ENCODE data around the gene TOP2A. TPM values are rescaled to one million over a fixed set of nuclear protein-coding genes. Genes with fewer than 3 reads are reported as not detected.
A peak's percentile ranks its signal among the peaks of the same experiment; 100 is the strongest.

Gene TOP2A
- total RNA-seq, 1 experiment from 2014 or later = 141 TPM

DNA sequence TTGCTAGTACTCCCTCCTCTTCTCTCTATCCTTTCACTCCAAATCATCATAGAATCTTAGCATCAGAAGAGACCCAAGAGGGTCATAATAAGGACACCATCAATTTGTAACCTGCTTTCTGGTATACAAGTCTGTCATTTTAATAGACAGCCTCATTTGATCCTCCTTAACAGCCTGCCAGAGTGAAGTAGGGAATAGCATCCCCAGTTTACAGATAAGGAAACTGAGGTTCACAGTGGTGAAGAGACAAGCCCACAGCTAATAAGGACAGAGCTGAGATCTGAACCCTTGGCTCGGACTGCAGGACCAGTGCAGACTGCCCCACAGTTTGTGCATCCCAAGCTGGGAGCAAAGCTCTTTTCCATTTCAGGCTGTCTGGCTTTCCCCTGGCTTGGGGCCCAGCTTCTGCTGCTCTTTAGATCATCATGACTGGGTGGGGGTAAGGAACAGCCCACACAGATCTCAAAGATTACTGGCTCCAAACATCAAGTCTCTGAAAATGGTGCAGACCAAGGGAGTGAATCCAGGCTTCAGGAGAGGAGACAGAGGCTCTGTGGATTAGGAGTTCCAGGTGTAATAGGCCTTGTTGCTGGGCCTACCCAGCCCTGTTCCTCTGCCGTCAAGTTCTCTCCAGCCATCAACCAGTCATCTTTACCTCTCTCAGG is 15.3 kb upstream of the TOP2A start:
- ChIA-PET RAD21 (ENCODE audit: low non-redundant PET in 1 of 2, low total read pairs in 2 of 2, uncharacterized antibody in 2 of 2, unreplicated experiment in 2 of 2) (no interaction called here), POLR2A (no interaction called here), CTCF (interaction anchor here (0.6 to 1.6 kb wide), 2 partner anchors 15 to 139 kb away, joined by 3 to 6 read pairs; partner anchors contain the start of gene TOP2A)
- Histone ChIP-seq H3K9ac (ENCODE audit: low read length) (no peak overlapping the region), H3K27ac (ENCODE audit: low read depth, low read length) (no peak overlapping the region), H3K4me2 (ENCODE audit: low read length) (no peak overlapping the region), H3K27me3 (ENCODE audit: insufficient read depth, low read length) (no peaks in the 10 kb centered on the region), H4K20me1 (ENCODE audit: insufficient read depth) (no peaks in the 10 kb centered on the region), H3K9me2 (ENCODE audit: insufficient read depth) (no peaks in the 10 kb centered on the region), H3K79me2 (ENCODE audit: insufficient read depth, low read length) (no peaks in the 10 kb centered on the region), H2AFZ (ENCODE audit: low read depth, low read length, poor library complexity, severe bottlenecking) (peak overlapping the region; percentile 60), H3K4me1 (ENCODE audit: control insufficient read depth in 1 of 2, insufficient read depth in 2 of 2, low read length in 2 of 2) (no peaks in the 10 kb centered on the region; a peak in 1 of 4 replicates), H3K9me3 (ENCODE audit: control insufficient read depth in 1 of 2, insufficient read depth in 1 of 2, low read depth in 1 of 2, low read length in 2 of 2) (no peaks in the 10 kb centered on the region), H3K36me3 (ENCODE audit: control insufficient read depth in 1 of 2, insufficient read depth in 2 of 2, low read length in 2 of 2) (no peaks in the 10 kb centered on the region), H3K4me3 (replicated peaks in 1 of 2; ENCODE audit: low read depth in 1 of 2, low read length in 2 of 2) (no peak overlapping the region)
- ATAC-seq (0 out of 2 replicates have a peak, but pooled peaks have one; percentile 15), DNase-seq (ENCODE audit: low read depth, low spot score) (no peak)
- BruUV-seq (replicated peaks) = no TSS peak
- TF ChIP-seq EGR1 (IDR thresholded peaks at IDR 0.05; ENCODE audit: low read depth) = no peak
- no peak for TF ChIP-seq FOSL1 (IDR thresholded peaks at IDR 0.05; ENCODE audit: low read depth)
- no peak for TF ChIP-seq JUND (IDR thresholded peaks at IDR 0.05)
- TF ChIP-seq YY1 (IDR thresholded peaks at IDR 0.05; ENCODE audit: extremely low read depth, insufficient replicate concordance, low read depth, low read length) = no peak
- TF ChIP-seq POLR2AphosphoS5 (IDR thresholded peaks at IDR 0.05; ENCODE audit: low read depth, low read length) = no peak
- TF ChIP-seq SRF (IDR thresholded peaks at IDR 0.05; ENCODE audit: low read depth) = no peak
- TF ChIP-seq ZFX (IDR thresholded peaks at IDR 0.05) = peak; percentile 18; the same call in 1 of the 2 replicates
- no peak for TF ChIP-seq SIN3A (IDR thresholded peaks at IDR 0.05; ENCODE audit: low read depth)
- no peak for TF ChIP-seq POLR2A (IDR thresholded peaks at IDR 0.05; ENCODE audit: borderline replicate concordance, extremely low read depth, insufficient read depth, insufficient read length)
- intact Hi-C loops (cut with micrococcal nuclease) = no loop called here

GRCh38 chr17:40431231-40431602 is 13.5 kb upstream of the TOP2A start:
- Histone ChIP-seq H3K9me2 (ENCODE audit: insufficient read depth) (no peaks in the 10 kb centered on the region), H4K20me1 (ENCODE audit: insufficient read depth) (no peaks in the 10 kb centered on the region), H3K79me2 (ENCODE audit: insufficient read depth, low read length) (no peaks in the 10 kb centered on the region), H3K4me2 (ENCODE audit: low read length) (no peak overlapping the region), H3K36me3 (ENCODE audit: control insufficient read depth in 1 of 2, insufficient read depth in 2 of 2, low read length in 2 of 2) (no peaks in the 10 kb centered on the region), H3K9ac (ENCODE audit: low read length) (no peak overlapping the region), H2AFZ (ENCODE audit: low read depth, low read length, poor library complexity, severe bottlenecking) (no peak overlapping the region), H3K27ac (ENCODE audit: low read depth, low read length) (no peak overlapping the region), H3K4me1 (ENCODE audit: control insufficient read depth in 1 of 2, insufficient read depth in 2 of 2, low read length in 2 of 2) (no peaks in the 10 kb centered on the region; a peak in 1 of 4 replicates), H3K4me3 (replicated peaks in 1 of 2; ENCODE audit: low read depth in 1 of 2, low read length in 2 of 2) (no peak overlapping the region), H3K27me3 (ENCODE audit: insufficient read depth, low read length) (no peaks in the 10 kb centered on the region), H3K9me3 (ENCODE audit: control insufficient read depth in 1 of 2, insufficient read depth in 1 of 2, low read depth in 1 of 2, low read length in 2 of 2) (no peaks in the 10 kb centered on the region)
- DNase-seq (ENCODE audit: low read depth, low spot score) (no peak), ATAC-seq (no peak)
- BruUV-seq (replicated peaks) = no TSS peak
- intact Hi-C loops (cut with micrococcal nuclease) = no loop called here
- ChIA-PET POLR2A (no interaction called here), RAD21 (ENCODE audit: low non-redundant PET in 1 of 2, low total read pairs in 2 of 2, uncharacterized antibody in 2 of 2, unreplicated experiment in 2 of 2) (no interaction called here), CTCF (interaction anchor here (1.1 kb wide), 2 partner anchors 10 to 13 kb away, joined by 3 read pairs; partner anchors contain the start of gene TOP2A)
- TF ChIP-seq SIN3A (IDR thresholded peaks at IDR 0.05; ENCODE audit: low read depth) (no peak), CEBPB (IDR thresholded peaks at IDR 0.05; ENCODE audit: low read depth) (no peak), RAD21 (IDR thresholded peaks at IDR 0.05; ENCODE audit: low read depth) (no peak), FOSL1 (IDR thresholded peaks at IDR 0.05; ENCODE audit: low read depth) (no peak), ZNF274 (IDR thresholded peaks at IDR 0.05; ENCODE audit: low read depth, low read length) (no peak), SRF (IDR thresholded peaks at IDR 0.05; ENCODE audit: low read depth) (no peak), ZFX (IDR thresholded peaks at IDR 0.05) (no peak), POLR2A (IDR thresholded peaks at IDR 0.05; ENCODE audit: borderline replicate concordance, extremely low read depth, insufficient read depth, insufficient read length) (no peak), REST (IDR thresholded peaks at IDR 0.05; ENCODE audit: low read depth) (no peak)
- TF ChIP-seq, protein P1, sequence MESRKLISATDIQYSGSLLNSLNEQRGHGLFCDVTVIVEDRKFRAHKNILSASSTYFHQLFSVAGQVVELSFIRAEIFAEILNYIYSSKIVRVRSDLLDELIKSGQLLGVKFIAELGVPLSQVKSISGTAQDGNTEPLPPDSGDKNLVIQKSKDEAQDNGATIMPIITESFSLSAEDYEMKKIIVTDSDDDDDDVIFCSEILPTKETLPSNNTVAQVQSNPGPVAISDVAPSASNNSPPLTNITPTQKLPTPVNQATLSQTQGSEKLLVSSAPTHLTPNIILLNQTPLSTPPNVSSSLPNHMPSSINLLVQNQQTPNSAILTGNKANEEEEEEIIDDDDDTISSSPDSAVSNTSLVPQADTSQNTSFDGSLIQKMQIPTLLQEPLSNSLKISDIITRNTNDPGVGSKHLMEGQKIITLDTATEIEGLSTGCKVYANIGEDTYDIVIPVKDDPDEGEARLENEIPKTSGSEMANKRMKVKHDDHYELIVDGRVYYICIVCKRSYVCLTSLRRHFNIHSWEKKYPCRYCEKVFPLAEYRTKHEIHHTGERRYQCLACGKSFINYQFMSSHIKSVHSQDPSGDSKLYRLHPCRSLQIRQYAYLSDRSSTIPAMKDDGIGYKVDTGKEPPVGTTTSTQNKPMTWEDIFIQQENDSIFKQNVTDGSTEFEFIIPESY (IDR thresholded peaks at IDR 0.05; ENCODE audit: extremely low read depth, insufficient replicate concordance, low read length) = no peak
- TF ChIP-seq, protein P2, sequence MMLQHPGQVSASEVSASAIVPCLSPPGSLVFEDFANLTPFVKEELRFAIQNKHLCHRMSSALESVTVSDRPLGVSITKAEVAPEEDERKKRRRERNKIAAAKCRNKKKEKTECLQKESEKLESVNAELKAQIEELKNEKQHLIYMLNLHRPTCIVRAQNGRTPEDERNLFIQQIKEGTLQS (IDR thresholded peaks at IDR 0.05) = no peak
